Body of pancreas (tissue), 4 donors: ENCODE results near the gene VKORC1L1. TPM values are rescaled to one million over a fixed set of nuclear protein-coding genes. Genes with fewer than 3 reads are reported as not detected.

ENCODE experiments used
- ATAC-seq: fragments of 150-250 bp; one replicate; pipeline ENCODE4 v1.9.1; 2016
- DNase-seq, 4 donors: peaks; one replicate each; pipeline ENCODE4 v3.0.0-alpha.2; 2019
- H3K27ac ChIP-seq, 4 donors: fragments of 200-600 bp; sonication (generic); 1 replicate in 3 of 4; 2 replicates in 1 of 4; pipeline versions ENCODE4 v1.5.1 to v1.6.1; 2016 to 2019; ENCODE audit warnings: mild to moderate bottlenecking in 1 of 4, mixed read lengths in 1 of 4, moderate library complexity in 1 of 4
- H3K27me3 ChIP-seq, 2 donors: fragments of 200-600 bp; sonication (generic); one replicate each; pipeline ENCODE4 v1.6.0; 2016; ENCODE audit warnings: mild to moderate bottlenecking in 1 of 2
- H3K36me3 ChIP-seq, 2 donors: fragments of 200-600 bp; sonication (generic); replicated peaks in 1 of 2; 2 replicates each; pipeline ENCODE4 v1.5.1; 2016; ENCODE audit warnings: low read depth in 2 of 2; ENCODE audit not compliant: insufficient read depth in 1 of 2
- H3K4me1 ChIP-seq: fragments of 200-600 bp; sonication (generic); one replicate; pipeline ENCODE4 v1.6.0; 2016
- H3K4me3 ChIP-seq, 2 donors: fragments of 200-600 bp; sonication (generic); 1 replicate in 1 of 2; 2 replicates in 1 of 2; pipeline ENCODE4 v1.5.1; 2016 to 2019
- H3K9me3 ChIP-seq, 3 donors: fragments of 200-600 bp; sonication (generic); 1 replicate in 2 of 3; 2 replicates in 1 of 3; pipeline ENCODE4 v1.5.1; 2016
- POLR2A ChIP-seq, 3 donors: fragments of 450-650 bp; IDR thresholded peaks; one replicate each; pipeline ENCODE4 v1.6.1; 2016; ENCODE audit warnings: antibody characterized with exemption in 3 of 3, mild to moderate bottlenecking in 2 of 3
- WGBS, 2 donors: methylation state at CpG; one replicate each; pipeline ENCODE4 v1.1.5; 2017; 5-methylcytosine and 5-hydroxymethylcytosine counted together
- intact Hi-C: fragments of 100-400 bp; cut with DNase I; formaldehyde crosslinking; loops from one replicate; pipeline ENCODE4 v1.15.1; 2023
- small RNA-seq: library from RNA; depleted of rRNA; stranded (forward); fragments of <200 nt; gene quantifications from one replicate; pipeline ENCODE3, GENCODE V24; 2016
- total RNA-seq, 2 donors: library from RNA; depleted of rRNA; stranded (reverse); fragments of >200 nt; gene quantifications; one replicate each; pipeline ENCODE4 v1.1.0, GENCODE V29; 2016
- TF ChIP-seq, protein P1 (sequence below), 7 experiments: fragments of 450-650 bp in 4 of 7; fragments of 200-600 bp in 3 of 7; sonication (generic) in 3 of 7; IDR thresholded peaks; one replicate each; pipeline ENCODE4 v1.5.1; 2016 to 2019; ENCODE audit warnings: antibody characterized with exemption in 7 of 7

The VKORC1L1 gene
- total RNA-seq, 2 donors from 2014 or later = 9.9 to 18.8 TPM

DNA sequence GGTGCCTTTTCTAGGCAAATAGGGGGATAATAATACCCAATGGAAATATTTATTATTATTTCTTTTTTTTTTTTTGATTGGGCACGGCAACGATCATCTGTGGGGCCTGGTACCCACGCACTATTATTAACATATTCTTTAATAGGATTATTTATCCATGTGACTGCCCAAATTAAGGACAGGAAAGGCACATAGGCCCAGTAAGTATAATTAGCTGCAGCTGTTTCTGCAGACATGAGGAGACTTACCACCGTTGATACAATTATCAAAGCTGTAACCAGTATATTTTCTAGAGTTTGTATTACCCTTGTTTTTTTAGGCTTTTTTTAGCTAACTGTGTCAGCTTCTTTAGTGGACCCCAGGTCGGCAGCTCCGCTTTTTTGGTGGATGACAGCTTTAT lies 134.4 kb downstream of the VKORC1L1 start:
- no peak overlapping the region for H3K27ac ChIP-seq
- no peaks in the 10 kb centered on the region for H3K27me3 ChIP-seq
- no peak for ATAC-seq
- H3K4me1 ChIP-seq = no peaks in the 10 kb centered on the region
- no peak overlapping the region for H3K4me3 ChIP-seq
- H3K9me3 ChIP-seq = no peaks in the 10 kb centered on the region
- 88 to 92% methylated on average over 6 of the region's 6 CpGs for WGBS, 2 donors
- no peaks in the 10 kb centered on the region for H3K36me3 ChIP-seq
- intact Hi-C loops = no loop called here
- TF ChIP-seq, protein P1, sequence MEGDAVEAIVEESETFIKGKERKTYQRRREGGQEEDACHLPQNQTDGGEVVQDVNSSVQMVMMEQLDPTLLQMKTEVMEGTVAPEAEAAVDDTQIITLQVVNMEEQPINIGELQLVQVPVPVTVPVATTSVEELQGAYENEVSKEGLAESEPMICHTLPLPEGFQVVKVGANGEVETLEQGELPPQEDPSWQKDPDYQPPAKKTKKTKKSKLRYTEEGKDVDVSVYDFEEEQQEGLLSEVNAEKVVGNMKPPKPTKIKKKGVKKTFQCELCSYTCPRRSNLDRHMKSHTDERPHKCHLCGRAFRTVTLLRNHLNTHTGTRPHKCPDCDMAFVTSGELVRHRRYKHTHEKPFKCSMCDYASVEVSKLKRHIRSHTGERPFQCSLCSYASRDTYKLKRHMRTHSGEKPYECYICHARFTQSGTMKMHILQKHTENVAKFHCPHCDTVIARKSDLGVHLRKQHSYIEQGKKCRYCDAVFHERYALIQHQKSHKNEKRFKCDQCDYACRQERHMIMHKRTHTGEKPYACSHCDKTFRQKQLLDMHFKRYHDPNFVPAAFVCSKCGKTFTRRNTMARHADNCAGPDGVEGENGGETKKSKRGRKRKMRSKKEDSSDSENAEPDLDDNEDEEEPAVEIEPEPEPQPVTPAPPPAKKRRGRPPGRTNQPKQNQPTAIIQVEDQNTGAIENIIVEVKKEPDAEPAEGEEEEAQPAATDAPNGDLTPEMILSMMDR (IDR thresholded peaks at IDR 0.05) = no peak
- no peak for TF ChIP-seq POLR2A (IDR thresholded peaks at IDR 0.05)
- no peak for DNase-seq

Small RNA genes within 50 kb of the gene (small RNA-seq; reads per million reads assigned to genes)
- gene AC073261.1 = not detected
- gene RNU6-973P = not detected

Other genes starting within 250 kb of the VKORC1L1 start
- gene GUSB, start 109.1 kb downstream of the VKORC1L1 start, total RNA-seq = 10 to 100 TPM; 27.0 to 50.8 TPM
- 100 to 1,000 TPM in 1 of 2 donors, 10 to 100 TPM in 1; 35.9 to 135 TPM for gene ASL, start 202.7 kb downstream of the VKORC1L1 start, total RNA-seq
- 10 to 100 TPM; 17.4 to 19.1 TPM for gene CRCP, start 241.8 kb downstream of the VKORC1L1 start, total RNA-seq